Muscle of leg (tissue), 11 donors: ENCODE measurements around the gene TAF1D. TPM values are rescaled to one million over a fixed set of nuclear protein-coding genes. Genes with fewer than 3 reads are reported as not detected.
"Not testable (repeated sequence)": the region's sequence is repeated elsewhere in the genome, so short reads cannot be mapped to it uniquely, and the experiment has no call there.

Source experiments
- DNase-seq: peaks from one replicate; pipeline ENCODE4 v3.0.0; 2013
- H3K27ac ChIP-seq: one replicate; pipeline ENCODE4 v1.5.1; 2013; ENCODE audit warnings: mild to moderate bottlenecking, low read length, control low read depth
- H3K27me3 ChIP-seq: one replicate; pipeline ENCODE4 v1.6.1; 2013; ENCODE audit warnings: low read length; ENCODE audit not compliant: control insufficient read depth, insufficient read depth
- H3K36me3 ChIP-seq: one replicate; pipeline ENCODE4 v1.6.1; 2013; ENCODE audit warnings: low read length; ENCODE audit not compliant: control insufficient read depth, insufficient read depth
- H3K4me1 ChIP-seq: one replicate; pipeline ENCODE4 v1.6.1; 2013; ENCODE audit warnings: low read length; ENCODE audit not compliant: control insufficient read depth, insufficient read depth
- H3K4me3 ChIP-seq: one replicate; pipeline ENCODE4 v1.5.1; 2013; ENCODE audit warnings: low read length, control low read depth
- H3K9me3 ChIP-seq: replicated peaks from 2 replicates; pipeline ENCODE4 v1.6.1; 2013; ENCODE audit warnings: low read depth, low read length; ENCODE audit not compliant: control insufficient read depth
- WGBS: methylation state at CpG from one replicate; pipeline ENCODE4 v1.1.5; 2013; ENCODE audit warnings: missing lambda C conversion rate; ENCODE audit not compliant: insufficient coverage; 5-methylcytosine and 5-hydroxymethylcytosine counted together
- polyA plus RNA-seq, 8 donors: library from polyadenylated mRNA; unstranded; fragments of 120-200 nt; gene quantifications; one replicate each; pipeline versions ENCODE4 v1.2.1 to v1.2.3, GENCODE V29; 2013; ENCODE audit warnings: inconsistent platforms in 1 of 8, low replicate concordance in 1 of 8; ENCODE audit not compliant: insufficient read length in 8 of 8, insufficient read depth in 1 of 8
- total RNA-seq: library from RNA; stranded (reverse); fragments of 120-200 nt; gene quantifications from one replicate; pipeline ENCODE4 v1.2.4, GENCODE V29; 2013

TAF1D gene
- total and polyA plus RNA-seq, 9 donors: 81.9 to 122 (median 96.1) TPM

DNA sequence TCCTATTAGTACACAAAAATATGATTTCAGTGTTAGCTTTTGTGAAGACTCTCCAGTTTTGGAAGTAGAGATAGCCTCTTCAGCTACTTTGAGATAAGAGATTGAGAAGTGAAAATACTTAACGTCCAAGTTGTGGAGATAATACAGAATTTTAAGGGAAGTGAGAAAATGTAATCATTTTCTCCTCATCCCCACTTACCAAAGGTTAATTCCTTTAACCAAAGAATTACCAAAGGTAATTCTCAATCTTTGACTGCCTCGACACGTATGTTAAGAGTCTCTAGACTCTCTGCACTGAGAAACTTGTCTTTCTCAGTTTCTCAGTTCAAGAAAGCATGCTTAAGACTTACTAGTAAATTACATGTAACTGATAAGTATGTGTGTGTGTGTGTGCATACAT, 15.5 kb upstream of the TAF1D start:
- no peaks in the 10 kb centered on the region for H3K27me3 ChIP-seq
- H3K4me3 ChIP-seq: no peak overlapping the region
- H3K27ac ChIP-seq: no peak overlapping the region
- no CpG with 5 or more reads among the region's 3 CpGs for WGBS
- no peak for DNase-seq
- H3K9me3 ChIP-seq: no peaks in the 10 kb centered on the region
- no peaks in the 10 kb centered on the region for H3K4me1 ChIP-seq
- peaks cover 48% of the 10 kb centered on the region for H3K36me3 ChIP-seq

DNA sequence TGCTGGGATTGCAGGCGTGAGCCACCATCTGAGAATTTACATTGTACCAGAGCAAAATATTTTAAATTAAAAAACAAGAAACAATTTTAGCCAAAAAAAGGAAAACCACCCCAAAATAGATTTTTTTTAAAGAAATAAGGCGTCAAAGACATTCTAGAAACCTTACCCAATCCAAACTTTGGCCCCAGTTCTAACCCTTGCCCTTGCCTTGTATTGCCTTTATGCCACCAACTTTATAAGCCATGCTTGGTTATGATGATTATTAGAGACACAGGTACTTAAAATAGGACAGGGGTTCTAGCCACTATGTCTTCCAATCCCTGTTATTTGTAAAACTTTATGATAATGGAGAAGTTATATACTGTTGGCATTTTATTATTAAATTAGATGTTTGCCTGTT, 11.9 kb upstream of the TAF1D start:
- Histone ChIP-seq H3K27me3 (no peaks in the 10 kb centered on the region), H3K27ac (no peak overlapping the region), H3K4me3 (no peak overlapping the region), H3K9me3 (no peaks in the 10 kb centered on the region), H3K4me1 (no peaks in the 10 kb centered on the region), H3K36me3 (peaks cover 29% of the 10 kb centered on the region)
- WGBS: no CpG with 5 or more reads among the region's 2 CpGs
- no peak for DNase-seq

DNA sequence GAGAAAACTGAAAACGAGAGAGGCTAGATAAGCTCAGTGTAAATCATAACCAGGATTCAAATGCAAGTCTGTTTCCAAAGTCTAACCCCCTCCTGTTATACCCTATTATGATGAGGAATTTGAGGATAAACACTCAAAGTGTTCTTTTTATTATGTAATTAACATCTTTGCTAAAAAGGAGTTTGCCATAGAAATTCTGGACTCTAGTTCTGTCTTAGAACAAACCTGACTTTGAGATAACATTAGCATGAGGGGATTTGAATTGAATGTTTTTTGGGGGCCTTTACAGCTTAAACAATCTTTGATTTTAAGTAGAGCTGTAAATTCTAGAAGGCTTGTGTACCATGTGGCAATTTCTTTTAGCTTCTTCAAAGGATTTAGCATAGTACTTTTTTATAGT, 9.7 kb upstream of the TAF1D start:
- no peaks in the 10 kb centered on the region for H3K27me3 ChIP-seq
- WGBS: no CpG with 5 or more reads among the region's 1 CpG
- no peaks in the 10 kb centered on the region for H3K4me1 ChIP-seq
- no peak for DNase-seq
- H3K4me3 ChIP-seq: no peak overlapping the region
- H3K27ac ChIP-seq: no peak overlapping the region
- peaks cover 15% of the 10 kb centered on the region for H3K36me3 ChIP-seq
- H3K9me3 ChIP-seq: no peaks in the 10 kb centered on the region

GRCh38 chr11:93747122-93747521, 5.8 kb upstream of the TAF1D start:
- H3K4me3 ChIP-seq: no peak overlapping the region
- peaks cover 10% of the 10 kb centered on the region for H3K36me3 ChIP-seq
- H3K4me1 ChIP-seq: peaks cover 6% of the 10 kb centered on the region
- no peak overlapping the region for H3K27ac ChIP-seq
- no CpG with 5 or more reads among the region's 1 CpG for WGBS
- DNase-seq: no peak
- no peaks in the 10 kb centered on the region for H3K27me3 ChIP-seq
- no peaks in the 10 kb centered on the region for H3K9me3 ChIP-seq

GRCh38 chr11:93746101-93746500, 4.8 kb upstream of the TAF1D start:
- Histone ChIP-seq H3K36me3 (peaks cover 10% of the 10 kb centered on the region), H3K27ac (no peak overlapping the region)

DNA sequence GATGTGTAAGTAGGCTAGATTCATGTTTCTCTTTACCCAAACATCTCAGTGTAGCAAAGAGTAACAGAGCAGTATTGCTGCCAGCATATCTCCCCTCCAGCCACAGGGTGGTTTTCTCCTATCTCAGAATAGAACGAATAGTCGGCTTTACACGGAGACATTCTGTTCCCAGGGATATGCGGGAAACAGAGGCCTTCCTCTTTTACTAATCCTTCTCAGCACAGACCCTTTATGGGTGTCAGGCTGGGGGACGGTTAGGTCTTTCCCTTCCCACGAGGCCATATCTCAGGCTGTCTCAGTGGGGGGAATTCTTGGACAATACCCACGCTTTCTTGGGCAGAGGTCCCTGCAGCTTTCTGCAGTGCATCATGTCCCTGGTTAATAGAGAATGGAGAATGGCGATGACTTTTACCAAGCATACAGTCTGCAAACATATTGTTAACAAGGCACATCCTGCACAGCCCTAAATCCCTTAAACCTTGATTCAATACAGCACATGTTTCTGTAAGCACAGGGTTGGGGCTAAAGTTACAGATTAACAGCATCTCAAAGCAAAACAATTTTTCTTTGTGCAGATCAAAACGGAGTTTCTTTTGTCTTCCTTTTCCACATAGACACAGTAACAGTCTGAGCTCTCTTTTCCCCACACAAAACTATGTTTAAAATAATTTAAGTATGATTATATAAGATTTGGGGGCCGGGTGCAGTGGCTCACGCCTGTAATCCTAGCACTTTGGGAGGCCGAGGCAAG, 3.9 kb upstream of the TAF1D start:
- H3K27ac ChIP-seq, H3K4me3 ChIP-seq, H3K27me3 ChIP-seq, H3K4me1 ChIP-seq, DNase-seq, H3K9me3 ChIP-seq: not testable (repeated sequence)
- 70% methylated on average over 2 of the region's 12 CpGs for WGBS
- H3K36me3 ChIP-seq: peaks cover 10% of the 10 kb centered on the region

More at GRCh38 chr11:93746101-93746500, 4.8 kb upstream of the TAF1D start:
- no peak for DNase-seq
- Histone ChIP-seq H3K27me3 (no peaks in the 10 kb centered on the region), H3K9me3 (no peaks in the 10 kb centered on the region), H3K4me3 (no peak overlapping the region), H3K4me1 (peaks cover 6% of the 10 kb centered on the region)
- WGBS: no CpG with 5 or more reads among the region's 2 CpGs

- Histone ChIP-seq H3K27me3 (no peaks in the 10 kb centered on the region), H3K4me1 (peaks cover 10% of the 10 kb centered on the region), H3K9me3 (no peaks in the 10 kb centered on the region), H3K4me3 (no peak overlapping the region), H3K36me3 (peaks cover 12% of the 10 kb centered on the region), H3K27ac (no peak overlapping the region)
- 70% methylated on average over 5 of the region's 7 CpGs for WGBS
- DNase-seq: no peak
Observed at GRCh38 chr11:93744669-93745004, 3.3 kb upstream of the TAF1D start.

DNA sequence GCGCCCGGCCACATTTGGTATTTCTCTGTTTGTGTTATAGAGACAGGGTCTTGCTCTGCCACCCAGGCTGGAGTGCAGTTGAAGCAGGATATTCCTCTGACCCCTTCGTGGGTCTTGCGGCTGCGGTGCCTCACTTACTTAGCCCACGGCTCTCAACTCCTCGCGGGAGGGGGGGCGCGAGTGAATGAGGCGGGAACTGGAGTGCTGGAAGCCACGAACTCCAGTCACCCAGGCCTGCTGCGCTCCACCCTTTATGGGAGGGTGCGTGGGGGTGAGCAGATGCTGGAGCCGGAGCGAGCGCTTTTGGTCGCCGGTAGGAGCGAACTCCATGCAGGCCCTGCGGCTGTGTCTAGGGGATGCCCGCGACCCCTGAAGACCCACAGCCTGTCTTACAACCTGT, 2.0 kb upstream of the TAF1D start:
- peaks cover 16% of the 10 kb centered on the region for H3K36me3 ChIP-seq
- no peak overlapping the region for H3K4me3 ChIP-seq
- WGBS: 93% methylated on average over 23 of the region's 23 CpGs
- peaks cover 13% of the 10 kb centered on the region for H3K4me1 ChIP-seq
- H3K27me3 ChIP-seq: no peaks in the 10 kb centered on the region
- no peak overlapping the region for H3K27ac ChIP-seq
- DNase-seq: no peak
- no peaks in the 10 kb centered on the region for H3K9me3 ChIP-seq

DNA sequence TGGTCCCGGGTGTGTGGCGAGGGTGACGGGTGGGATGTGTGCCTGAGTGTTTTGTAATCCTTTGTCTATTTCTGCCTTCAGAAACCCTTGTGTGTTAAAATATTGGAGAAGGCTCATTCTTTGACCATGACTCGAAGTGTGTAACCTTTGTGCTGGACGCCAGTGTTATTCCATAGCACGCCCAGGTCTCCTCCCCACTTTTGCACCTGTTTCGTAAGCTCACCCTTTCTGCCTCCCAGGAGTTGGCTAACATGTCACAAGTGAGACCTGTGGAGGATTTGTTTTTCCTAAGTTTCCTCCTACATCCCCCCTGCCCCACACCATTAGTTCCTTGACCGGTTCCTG, 559 bp upstream of the TAF1D start:
- no peaks in the 10 kb centered on the region for H3K9me3 ChIP-seq
- H3K4me1 ChIP-seq: peaks cover 13% of the 10 kb centered on the region
- H3K4me3 ChIP-seq: peak overlapping the region; percentile 96
- peak; percentile 78 for DNase-seq
- H3K27ac ChIP-seq: peak overlapping the region; percentile 99
- peaks cover 21% of the 10 kb centered on the region for H3K36me3 ChIP-seq
- H3K27me3 ChIP-seq: no peaks in the 10 kb centered on the region
- WGBS: 0% methylated on average over 2 of the region's 8 CpGs

DNA sequence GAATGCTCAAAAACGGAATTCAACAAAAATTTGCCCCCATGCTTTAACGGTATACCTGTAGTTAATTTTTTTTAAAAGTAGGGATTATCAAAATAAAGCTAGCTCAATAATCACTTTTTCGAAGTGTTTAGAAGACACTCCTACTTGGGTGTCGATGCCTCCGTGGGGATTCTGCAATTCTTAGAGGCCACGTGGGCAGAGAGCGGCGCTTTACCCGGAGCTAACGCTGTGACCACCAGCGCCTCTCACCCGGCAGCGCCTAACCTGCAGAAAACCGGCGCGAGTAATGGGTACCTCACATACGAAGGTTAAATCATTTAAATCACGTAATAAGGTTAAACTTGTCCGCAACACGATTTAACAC, 583 bp downstream of the TAF1D start:
- H3K27ac ChIP-seq: peak overlapping the region; percentile 99

More for the DNA sequence above, 583 bp downstream of the TAF1D start:
- Histone ChIP-seq H3K4me3 (peak overlapping the region; percentile 96), H3K36me3 (peaks cover 21% of the 10 kb centered on the region), H3K27me3 (no peaks in the 10 kb centered on the region), H3K9me3 (no peaks in the 10 kb centered on the region), H3K4me1 (peaks cover 13% of the 10 kb centered on the region)
- DNase-seq: peak; percentile 77
- WGBS: 0% methylated on average over 16 of the region's 20 CpGs
